Brain pericyte (primary cell): ENCODE data around the gene CCDC61.
A peak's percentile ranks its signal among the peaks of the same experiment; 100 is the strongest.

Experiments
- DNase-seq: peaks from one replicate; pipeline ENCODE4 v3.0.0-alpha.2; 2012; ENCODE audit warnings: low read depth, low spot score

Gene CCDC61, protein sequence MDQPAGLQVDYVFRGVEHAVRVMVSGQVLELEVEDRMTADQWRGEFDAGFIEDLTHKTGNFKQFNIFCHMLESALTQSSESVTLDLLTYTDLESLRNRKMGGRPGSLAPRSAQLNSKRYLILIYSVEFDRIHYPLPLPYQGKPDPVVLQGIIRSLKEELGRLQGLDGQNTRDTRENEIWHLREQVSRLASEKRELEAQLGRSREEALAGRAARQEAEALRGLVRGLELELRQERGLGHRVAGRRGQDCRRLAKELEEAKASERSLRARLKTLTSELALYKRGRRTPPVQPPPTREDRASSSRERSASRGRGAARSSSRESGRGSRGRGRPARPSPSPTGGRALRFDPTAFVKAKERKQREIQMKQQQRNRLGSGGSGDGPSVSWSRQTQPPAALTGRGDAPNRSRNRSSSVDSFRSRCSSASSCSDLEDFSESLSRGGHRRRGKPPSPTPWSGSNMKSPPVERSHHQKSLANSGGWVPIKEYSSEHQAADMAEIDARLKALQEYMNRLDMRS

DNA sequence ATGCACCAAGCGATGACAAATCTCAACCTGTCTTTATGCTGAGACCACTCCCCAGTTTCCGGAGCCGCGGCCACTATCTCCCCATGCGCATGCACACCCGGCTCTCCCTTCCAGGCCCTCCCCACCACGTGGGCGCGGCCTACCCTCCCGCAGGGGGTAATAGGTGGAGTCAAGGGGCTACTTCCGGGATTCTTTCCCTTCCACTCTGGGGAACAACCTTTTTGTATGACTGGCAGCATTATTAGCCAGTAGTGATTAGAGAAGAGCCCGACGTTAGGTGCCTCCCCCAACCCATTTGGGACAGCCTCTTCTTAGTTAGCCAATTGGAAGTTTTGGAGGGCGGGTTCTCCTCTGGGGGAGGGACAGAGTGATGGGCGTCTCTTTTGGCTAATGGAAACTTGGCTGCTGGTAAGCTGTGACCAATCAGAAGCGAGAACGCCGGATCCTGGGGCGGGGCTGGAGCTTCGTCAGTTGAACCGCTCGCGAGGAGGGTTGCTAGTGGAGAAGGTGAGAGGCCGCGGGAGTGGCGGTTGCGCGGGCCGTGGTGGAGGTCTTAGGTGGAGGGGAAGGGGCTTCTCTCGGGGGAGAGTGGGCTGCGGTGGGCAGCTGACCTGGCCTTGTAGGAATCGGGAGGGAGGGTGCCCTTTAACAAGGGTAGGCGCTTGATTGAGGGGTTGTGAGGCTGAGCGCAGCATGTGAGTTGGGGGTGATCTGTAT, at the start of gene CCDC61:
TSS of gene CCDC61 (plus strand) at position 470 of the 717 bp plus-strand sequence. CDS start 7,552 bp downstream, outside the sequence.
- peak; percentile 98 for DNase-seq

GRCh38 chr19:45947926-45948325, 47.3 kb upstream of the CCDC61 start:
- no peak for DNase-seq

DNA sequence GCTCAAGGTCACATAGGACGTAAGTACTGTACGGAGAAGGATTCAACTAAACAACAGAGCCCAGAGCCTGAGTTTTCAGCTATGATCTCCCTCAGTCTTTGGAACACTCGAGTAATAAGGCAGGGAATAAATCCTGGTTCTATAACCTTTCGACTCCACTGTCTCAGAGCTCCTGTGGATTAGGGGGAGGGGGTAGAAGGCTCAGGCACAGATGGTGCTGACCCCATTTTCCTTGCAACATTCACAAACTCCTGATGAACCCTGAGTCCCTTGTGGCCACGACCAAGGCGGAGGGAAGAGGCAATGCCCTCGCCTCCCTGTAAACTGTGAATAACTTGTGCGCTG, 43.0 kb upstream of the CCDC61 start:
- no peak for DNase-seq

DNA sequence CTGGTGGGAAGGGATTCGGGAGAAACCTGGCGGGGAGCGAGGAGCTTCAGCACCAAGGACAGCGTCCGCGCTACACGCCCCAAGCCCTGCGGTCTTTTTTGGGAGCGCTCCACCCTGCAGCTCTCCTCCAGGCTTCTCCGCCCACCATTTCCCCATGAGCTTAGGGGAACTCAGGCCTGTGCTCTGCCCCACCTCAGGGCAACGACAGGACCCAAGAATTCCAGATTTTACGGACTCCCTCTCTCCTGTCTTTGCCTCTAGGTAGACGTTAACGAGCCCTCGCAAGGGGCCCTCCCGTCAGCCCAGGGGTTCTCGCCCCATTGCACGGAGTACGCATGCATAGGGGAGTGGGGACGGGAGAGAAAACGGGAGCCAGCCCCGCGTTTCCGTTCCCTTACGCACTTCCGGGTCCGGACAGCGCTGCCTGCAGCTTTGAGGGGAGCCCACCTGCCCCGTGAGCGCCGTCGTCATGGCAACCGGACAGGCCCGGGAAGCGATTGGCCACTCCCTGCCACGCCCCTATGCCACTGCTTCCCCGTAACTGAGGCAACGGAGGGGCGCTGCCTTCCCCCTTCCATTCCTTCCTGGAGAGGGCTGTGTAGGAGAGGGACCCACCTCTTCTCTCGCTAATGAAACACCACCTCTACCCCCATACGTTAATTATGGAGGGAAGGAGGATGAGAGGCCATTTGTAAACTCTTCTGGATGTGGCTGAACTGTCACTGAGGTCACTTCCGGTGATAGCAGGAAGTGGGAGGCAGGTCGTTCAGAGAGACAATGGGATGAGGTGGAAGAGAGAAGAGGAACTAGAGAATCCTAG, 42.4 kb upstream of the CCDC61 start:
- DNase-seq: no peak

DNA sequence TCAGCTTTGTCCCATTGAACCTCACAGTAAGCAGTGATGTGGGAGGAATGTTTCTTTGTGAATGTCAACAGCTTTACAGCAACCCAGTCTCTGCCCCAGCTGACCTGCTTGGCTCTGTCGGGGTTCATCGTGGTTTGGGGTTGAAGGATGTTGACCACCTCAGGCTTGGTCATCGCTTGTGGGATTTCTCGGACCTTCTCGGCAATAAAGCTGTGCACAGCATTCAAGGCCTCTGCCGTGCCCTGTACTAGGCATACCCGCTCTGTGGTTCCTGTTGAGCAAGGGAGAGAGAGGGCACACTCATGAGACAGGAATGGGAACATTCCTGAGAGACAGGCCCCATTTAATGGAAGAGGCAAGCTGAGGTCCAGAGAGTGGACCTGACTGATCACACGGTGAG, 41.6 kb upstream of the CCDC61 start:
- DNase-seq: no peak

DNA sequence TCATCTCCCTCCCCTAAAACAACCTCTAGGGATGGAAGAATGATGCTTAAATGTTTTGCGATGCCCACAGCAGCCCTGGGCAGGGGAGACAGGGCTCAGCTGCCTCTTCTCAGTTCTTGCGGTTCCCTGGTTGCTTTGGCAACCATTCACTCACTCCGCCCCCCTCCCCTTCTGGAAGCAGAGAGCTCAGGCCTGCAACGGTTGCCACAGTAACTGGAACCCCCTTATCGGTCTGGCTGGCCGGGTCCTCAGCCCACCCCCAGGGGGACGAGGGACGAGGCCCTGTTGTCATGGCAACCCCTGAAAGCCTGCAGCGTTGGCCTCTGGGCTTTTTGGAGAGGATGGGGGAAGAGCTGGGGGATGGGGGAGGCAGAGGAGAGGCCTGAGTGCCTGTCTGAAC, 41.1 kb upstream of the CCDC61 start:
- no peak for DNase-seq

DNA sequence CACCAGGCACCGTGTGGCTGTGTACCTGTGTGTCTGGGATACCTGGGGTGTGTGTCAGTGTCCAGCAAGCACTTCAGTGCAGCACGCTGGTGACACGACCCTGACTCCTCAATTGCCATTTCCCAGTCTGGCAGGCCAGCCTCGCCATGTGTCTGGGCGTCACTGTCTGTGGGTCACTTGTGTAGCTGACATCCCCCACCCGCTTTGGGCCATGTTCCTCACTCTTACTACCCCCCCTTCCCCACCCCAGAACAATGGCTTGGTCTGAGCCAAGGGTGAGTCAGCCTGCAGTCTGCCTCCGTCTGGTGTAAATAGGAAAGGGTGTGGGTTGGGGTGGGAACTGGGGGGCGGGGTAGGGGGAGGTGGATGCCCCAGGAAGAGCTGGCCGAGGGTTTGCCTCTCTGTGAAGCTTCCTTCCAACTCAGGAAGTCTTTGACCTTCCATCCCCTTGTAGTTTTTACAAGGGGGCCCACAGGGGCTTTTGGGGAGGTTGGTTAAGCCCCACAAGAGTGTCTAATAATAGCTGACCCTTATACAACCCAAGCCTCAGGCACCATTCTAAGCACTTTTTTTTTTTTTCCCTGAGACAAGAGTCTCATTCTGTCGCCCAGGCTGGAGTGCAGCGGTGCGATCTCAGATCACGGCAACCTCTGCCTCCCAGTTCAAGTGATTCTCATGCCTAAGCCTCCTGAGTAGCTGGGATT, 39.2 kb upstream of the CCDC61 start:
- no peak for DNase-seq

DNA sequence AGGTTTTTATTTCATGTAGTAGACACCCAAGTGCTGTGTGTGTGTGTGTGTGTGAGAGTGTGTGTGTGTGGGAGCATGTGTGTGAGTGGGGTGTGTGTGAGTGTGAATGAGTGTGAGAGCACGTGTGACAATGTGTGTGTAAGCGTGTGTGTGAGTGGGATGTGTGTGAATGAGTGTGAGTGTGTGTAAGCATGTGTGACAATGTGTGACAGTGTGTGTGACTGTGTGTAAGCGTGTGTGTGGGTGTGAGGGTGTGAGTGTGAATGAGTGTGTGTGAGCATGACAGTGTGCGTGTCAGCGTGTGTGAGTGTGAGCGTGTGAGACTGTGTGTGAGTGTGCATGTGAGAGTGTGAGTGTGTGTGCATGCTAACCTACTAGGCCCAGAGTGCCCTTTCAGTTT, 36.9 kb upstream of the CCDC61 start:
- no peak for DNase-seq

DNA sequence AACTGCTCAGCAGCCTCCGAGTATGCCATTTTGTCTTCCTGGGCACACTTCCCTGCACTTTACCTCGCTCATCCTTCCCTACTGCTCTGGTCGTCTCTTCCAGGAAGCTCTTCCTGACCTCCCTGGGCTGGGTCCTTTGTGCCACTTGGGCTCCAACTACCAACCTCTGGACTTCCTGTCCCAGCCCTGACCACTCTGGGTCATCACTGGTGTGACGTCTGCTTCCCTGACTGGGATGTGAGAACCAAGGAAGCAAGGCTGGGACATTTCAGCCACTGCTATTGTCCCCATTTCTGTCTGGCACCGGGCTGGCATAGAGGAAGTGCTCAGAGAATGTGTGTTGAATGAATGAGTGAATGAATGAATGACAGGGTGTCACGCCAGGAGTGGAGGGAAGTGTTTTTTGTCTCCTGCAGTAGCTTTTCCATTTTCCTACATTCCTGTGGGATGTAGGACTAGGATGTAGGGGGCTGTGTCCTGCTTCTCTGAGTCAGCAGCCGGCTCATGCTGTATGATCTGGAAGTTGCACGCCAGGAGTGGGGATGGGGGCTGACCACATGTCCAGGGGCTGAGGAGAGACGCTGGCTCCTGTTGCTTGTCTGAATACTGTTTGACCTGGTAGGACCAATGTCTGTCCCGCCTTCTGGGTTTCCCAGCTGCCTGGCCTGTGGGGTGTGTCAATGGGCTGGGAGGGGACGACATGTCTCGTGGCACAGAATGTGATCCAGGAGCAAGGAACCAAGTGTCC, 36.3 kb upstream of the CCDC61 start:
- DNase-seq: no peak

GRCh38 chr19:45959517-45960025, 35.7 kb upstream of the CCDC61 start:
- DNase-seq: no peak

DNA sequence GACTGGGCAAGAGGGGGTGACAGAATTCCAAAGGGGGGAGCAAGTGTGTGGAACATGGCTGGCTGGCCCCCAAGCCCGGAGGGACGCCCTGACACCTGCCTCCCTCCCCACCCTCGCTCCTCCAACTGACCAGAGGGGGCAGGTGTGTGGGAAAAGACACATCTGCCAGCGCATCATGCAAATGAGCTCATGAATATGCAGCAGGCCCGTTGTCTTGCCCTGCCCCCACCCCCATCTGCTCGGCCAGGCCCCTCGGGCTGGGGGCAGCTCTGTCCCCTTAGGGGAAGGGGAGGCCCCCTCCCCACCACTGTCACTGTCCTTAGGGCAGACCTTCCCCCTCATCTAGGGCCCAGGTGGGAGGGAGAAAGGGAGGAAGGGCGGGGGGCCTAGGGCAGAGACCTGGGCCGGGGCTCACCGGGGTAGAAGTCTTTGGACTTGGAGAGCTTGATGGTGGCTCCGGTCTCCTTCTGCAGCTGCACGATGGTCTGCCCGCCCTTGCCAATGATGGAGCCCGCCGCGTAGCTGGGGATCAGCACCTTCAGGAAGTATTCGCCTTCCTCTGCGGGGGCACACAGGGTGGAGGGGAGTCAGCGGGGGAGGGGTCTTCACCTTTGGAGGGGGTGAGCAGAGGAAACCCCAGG, 34.6 kb upstream of the CCDC61 start:
- no peak for DNase-seq

- DNase-seq: no peak
Observed at GRCh38 chr19:45962021-45962420, 33.2 kb upstream of the CCDC61 start.

DNA sequence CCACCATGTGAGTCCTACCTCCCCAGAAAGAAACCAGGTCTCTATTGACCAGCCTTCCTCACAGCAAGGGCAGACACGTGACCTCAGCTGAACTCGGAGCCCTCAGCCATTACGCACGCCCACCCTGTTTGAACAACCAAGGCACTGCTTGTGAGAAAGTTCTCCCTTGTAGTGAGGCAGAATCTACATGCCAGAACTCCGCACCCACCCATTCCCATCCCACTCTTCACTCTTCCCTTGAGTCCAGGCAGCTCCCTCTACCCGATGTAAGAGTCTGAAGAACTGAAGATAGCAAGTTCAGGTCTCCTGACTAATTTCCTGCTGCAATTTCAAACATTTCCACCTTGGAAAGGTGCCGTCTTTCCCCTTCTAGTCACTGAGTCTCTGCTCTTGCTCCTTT, 28.0 kb upstream of the CCDC61 start:
- DNase-seq: no peak

- DNase-seq: no peak
Observed at GRCh38 chr19:45968626-45969025, 26.6 kb upstream of the CCDC61 start.

- DNase-seq: no peak
Observed at GRCh38 chr19:45969676-45970075, 25.6 kb upstream of the CCDC61 start.

GRCh38 chr19:45971260-45971902, 23.9 kb upstream of the CCDC61 start:
- DNase-seq: no peak

GRCh38 chr19:45972081-45972946, 23.0 kb upstream of the CCDC61 start:
- DNase-seq: no peak

DNA sequence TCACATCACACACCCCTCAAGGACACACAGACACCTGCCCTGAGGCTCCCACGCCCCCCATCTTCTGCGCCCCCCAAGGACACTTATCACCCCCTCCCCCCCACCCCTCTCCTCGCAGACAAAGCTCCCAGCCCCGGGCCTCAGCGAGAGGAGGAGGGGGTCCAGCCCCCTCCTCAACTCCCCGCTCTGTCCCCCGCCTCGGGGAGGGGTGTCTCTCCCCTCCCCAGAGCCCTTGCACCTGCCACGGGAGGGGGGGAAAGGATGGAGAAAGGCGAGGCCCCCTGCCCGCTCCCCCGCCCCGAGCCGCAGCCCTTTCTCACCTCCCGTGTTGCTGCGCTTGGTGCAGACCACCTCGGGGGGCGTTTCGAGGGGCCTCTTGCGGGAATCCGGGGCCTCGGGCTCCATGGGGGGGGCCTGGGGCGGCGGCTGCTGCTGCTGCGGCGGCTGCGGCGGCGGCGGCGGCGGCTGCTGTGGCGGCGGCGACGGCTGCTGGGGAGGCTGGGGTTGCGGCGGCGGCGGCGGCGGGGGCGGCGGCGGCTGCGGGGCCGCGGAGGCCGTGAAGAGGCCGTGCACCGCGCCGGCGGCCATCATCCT, 22.2 kb upstream of the CCDC61 start:
- DNase-seq: no peak
